HG02981 (cell line): ENCODE data around the gene GCN1.
"Not testable (repeated sequence)": the region's sequence is repeated elsewhere in the genome, so short reads cannot be mapped to it uniquely, and the experiment has no call there.

Source experiments
- ATAC-seq: cut with Tn5 transposase; IDR thresholded peaks from one replicate; pipeline ENCODE4 v1.9.1; 2021; ENCODE audit warnings: mild to moderate bottlenecking, moderate library complexity; ENCODE audit not compliant: unreplicated experiment

GCN1 gene

DNA sequence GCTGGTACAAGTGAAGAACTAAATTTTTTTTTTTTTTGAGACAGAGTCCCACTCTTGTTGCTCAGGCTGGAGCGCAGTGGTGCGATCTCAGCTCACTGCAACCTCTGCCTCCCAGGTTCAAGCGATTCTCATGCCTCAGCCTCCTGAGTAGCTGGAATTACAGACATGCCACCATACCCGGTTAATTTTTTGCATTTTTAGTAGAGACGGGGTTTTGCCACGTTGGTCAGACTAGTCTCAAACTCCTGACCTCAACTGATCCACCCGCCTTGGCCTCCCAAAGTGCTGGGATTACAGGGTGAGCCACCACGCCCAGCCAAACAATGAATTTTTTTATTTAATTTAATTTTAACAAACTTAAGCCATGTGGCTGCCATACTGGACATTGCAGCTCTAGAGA lies 1.2 kb downstream of the GCN1 start:
- ATAC-seq: not testable (repeated sequence)

DNA sequence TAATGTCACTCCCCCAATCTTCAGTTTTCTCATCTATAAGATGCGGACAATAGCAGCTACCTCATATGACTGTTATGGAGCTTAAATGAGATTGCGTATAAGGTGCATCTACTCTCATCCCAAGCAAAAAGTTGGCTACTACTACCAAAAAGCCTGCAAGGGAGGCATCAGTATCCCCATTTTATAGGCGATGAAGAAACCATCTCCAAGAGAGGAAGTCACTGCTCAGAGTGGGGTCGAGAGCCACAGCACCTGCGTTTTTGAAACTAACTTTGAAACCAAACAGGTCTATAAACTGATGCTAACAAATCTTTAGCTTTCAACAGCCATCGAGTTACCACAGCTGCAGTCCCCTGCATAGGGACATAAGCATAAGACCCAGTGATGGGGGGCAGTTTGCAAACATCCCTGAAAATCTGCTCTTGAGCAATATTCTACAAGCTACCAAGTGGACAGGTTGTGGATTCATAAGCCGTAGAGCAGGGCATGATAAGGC lies 3.5 kb downstream of the GCN1 start:
- no peak for ATAC-seq

- ATAC-seq: no peak
These were observed 4.1 kb downstream of the GCN1 start for GRCh38 chr12:120190386-120190785.

DNA sequence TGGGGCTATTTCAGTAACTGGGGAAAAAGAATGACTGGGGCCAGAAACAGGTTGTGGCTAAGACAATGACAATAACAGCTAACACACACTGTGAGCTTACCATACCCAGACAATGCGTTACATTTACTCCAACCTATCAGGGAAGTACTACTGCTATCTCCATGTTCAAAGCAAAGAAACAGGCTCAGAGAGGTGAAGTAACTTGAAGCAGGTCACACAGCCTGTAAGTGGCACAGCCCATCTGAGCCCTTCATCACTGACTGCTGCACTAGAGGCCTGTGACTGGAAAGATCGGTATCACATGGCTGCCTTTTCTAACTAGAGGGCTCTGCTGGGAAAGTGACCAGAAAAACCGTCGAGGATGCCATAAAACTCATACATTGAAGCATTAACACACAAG lies 7.9 kb downstream of the GCN1 start:
- no peak for ATAC-seq

- ATAC-seq: no peak
These were observed 11.3 kb downstream of the GCN1 start for GRCh38 chr12:120183211-120183631.

- ATAC-seq: no peak
These were observed 12.4 kb downstream of the GCN1 start for GRCh38 chr12:120181991-120182631.

- no peak for ATAC-seq
These were observed 13.5 kb downstream of the GCN1 start for GRCh38 chr12:120180975-120181374.

GRCh38 chr12:120175537-120175936 lies 19.0 kb downstream of the GCN1 start:
- ATAC-seq: no peak

GRCh38 chr12:120175062-120175461 lies 19.5 kb downstream of the GCN1 start:
- ATAC-seq: no peak

DNA sequence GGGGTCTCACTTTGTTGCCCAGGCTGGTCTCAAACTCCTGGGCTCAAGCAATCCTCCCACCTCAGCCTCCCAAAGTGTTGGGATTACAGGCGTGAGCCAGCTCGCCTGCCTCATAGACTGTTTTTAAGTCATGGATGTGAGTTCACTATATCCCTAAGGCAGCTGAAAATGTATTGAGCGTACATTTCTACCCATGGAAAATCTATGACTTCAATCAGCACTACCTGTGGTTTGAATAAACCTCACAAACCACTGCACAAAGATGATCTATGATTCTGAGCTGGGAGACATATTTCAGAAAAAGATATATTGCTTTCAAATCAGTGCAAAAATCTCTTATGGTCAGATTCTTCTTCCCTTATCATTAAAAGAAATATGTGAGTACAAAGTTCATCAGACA lies 22.5 kb downstream of the GCN1 start:
- ATAC-seq: no peak

DNA sequence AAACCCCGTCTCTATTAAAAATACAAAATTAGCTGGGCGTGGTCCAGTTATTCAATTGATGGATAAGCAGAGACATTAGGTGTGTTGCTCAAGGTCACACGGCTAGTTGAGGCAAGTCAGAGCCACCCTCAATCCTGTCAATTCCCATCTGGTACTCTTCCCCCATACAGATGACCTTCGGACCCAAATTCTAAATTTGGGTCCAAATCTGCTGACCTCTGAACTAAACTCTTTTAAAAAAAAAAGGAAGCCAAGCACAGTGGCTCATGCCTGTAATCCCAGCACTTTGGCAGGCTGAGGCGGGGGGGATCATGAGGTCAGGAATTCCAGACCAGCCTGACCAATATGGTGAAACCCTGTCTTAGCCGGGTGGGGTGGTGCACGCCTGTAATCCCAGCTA lies 23.9 kb downstream of the GCN1 start:
- no peak for ATAC-seq

GRCh38 chr12:120169946-120170345 lies 24.6 kb downstream of the GCN1 start:
- ATAC-seq: no peak

DNA sequence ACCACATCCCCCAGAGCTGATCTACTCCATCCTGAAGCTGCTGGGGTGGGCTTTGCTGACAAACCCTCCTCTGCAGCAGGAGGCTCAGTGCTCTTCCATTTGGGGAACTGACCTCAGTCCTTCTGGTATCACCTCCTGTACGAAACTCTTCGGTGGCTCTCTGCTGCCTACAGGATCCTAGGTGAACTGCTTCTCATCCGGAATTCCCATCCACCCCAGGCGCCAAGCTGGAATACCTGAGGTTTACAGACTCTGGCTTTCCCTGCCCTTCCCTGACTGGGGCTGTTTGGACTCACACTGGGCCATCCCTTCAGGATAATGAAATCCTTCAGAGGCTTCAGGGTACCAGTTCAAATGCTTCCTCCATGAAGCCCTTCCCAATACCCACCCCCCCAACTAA lies 26.2 kb downstream of the GCN1 start:
- ATAC-seq: no peak

GRCh38 chr12:120167529-120168095 lies 26.9 kb downstream of the GCN1 start:
- ATAC-seq: no peak

DNA sequence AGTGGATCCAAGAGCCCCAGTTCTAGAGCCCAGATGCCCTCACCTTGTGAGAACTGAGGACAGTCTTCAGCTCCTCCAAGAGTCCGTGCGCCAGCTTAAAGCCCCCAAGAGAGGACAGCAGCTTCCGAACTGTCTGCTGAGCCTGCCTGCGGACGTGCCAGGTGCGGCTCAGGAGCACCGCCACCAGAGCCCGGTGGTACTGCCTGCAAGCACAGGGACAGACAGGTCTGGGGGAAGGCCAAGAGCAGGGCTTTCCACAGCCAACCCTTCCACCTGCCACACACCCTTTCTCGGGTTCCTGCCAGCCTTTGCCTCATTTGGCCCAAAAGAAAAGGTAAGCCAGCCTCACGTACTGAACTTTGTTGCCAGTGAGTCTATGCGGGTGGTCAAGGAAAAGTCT lies 30.2 kb downstream of the GCN1 start:
- no peak for ATAC-seq

DNA sequence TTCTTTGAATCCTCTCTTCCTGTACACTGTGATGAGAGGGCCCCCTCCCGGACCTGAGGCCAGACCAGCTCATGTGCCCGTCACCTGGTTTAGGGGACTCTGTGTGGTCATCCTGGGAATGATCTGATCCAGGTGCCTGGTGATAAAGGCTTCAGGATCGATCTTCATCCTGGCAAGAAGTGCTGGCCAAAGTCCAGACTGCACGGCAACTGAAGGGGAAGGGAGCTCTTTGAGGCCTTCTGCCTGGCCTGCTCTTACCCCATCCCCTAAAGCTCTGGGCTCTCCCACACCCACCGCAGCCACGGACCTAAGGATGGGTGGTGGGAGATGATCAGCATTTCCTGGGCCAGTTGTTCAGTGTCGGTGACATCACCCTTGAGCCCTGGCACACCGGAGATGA lies 31.8 kb downstream of the GCN1 start:
- ATAC-seq: no peak

DNA sequence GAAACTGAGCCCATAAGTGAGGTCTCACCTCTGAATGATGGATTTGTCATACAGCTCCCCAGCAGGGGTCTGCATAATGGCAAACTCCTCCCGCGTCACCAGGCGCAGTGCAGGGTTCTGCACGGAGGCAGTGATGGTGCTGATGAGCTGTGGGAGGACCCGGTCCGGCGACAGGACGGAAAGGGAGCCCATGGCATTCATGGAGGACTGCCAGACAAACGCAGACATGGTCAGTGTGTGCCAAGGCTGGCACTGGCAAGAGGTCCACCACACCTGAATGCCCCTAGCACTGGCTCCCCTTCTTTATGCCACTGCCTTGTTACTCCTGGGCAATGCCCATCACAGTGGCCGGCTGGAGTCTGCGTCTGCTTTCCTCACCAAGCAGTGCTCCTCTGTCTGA lies 32.7 kb downstream of the GCN1 start:
- no peak for ATAC-seq

GRCh38 chr12:120159509-120160237 lies 34.8 kb downstream of the GCN1 start:
- ATAC-seq: no peak

DNA sequence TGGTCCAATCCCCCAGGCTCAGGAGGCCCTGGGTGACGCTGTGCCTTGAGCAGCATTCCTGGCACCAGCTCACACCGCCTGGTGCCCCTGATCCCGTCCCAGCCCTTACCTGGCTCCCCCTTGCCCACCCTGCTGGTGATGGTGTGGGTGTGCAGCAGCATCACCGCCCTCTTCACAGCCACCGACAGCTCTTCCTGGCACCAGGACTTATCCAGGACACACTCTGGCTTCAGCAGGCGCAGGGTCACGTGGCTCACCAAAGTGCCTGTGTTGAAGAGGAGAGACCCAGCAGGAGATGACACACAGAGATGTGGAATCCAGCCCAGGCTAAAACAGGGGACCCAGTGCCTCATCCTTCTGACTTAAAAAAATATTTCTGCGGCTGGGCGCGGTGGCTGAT lies 36.2 kb downstream of the GCN1 start:
- ATAC-seq: no peak

DNA sequence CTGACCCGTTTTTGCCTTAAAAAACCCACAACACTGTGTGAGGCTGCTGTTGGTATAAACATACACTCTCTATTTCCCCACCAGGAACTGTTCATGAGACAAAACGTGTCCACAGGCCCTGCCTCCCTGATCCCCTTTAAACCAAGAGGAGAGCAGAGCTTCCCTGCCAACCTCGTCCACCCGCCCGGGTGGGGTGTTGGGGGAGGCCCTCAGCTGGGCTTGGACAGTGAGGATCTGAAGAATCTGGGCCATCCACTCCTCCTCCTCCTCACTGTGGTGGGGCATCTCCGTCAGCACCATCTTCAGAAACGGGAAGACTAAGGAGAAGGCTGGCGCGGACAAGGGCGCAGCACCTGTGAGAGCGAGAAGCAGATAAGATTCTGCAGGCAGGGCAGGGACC lies 36.8 kb downstream of the GCN1 start:
- no peak for ATAC-seq

DNA sequence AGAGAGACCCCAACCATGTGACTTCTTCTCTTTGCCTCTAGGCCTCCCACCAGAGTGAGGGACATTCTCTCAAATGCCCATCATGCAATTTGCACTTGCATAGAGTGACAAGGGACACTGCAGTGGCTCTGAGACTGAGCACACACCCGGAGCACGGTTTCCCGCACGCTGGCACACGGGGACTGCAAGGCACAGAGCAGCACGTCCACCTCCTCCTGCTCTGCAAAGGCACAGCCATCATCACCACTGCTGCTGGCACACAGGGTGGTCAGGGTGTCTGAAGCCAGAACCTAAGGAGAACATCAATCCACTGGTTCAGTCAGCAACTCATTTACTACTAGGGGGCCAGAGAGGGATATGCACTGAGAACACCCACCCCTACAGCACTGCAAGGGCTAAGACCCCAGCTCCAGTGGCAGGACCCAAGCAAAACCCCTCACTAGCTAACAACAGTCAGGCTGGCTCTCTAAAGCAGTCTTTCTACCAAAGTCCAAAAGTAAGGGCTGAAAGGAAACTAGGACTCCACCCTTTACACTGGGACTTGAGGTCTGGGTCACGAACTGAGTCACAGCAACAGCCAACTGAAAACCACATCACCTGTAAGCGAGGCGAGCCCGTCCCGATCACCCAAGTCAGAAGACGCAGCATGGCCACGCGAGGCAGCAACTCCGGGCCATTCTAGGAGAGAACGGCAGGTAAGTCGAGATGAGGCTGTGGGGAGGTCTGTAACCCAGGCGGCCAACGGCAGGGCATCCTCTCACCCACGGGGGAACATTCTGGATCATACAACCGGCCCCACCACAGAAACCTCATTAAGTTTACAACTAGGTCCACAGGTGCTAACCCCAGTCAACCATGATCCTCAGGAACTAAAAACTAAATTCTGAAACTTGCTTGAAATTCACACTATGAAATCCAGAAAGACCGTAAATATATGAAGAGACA lies 37.9 kb downstream of the GCN1 start:
- ATAC-seq: no peak
